UCSD-AML1 (cell line): ENCODE measurements around the gene PLAAT4.
A peak's percentile ranks its signal among the peaks of the same experiment; 100 is the strongest.

Experiments
- DNase-seq: peaks from one replicate; lab custom pipeline; 2025; ENCODE audit not compliant: unreplicated experiment; lab: John Stamatoyannopoulos, UW

The PLAAT4 gene

DNA sequence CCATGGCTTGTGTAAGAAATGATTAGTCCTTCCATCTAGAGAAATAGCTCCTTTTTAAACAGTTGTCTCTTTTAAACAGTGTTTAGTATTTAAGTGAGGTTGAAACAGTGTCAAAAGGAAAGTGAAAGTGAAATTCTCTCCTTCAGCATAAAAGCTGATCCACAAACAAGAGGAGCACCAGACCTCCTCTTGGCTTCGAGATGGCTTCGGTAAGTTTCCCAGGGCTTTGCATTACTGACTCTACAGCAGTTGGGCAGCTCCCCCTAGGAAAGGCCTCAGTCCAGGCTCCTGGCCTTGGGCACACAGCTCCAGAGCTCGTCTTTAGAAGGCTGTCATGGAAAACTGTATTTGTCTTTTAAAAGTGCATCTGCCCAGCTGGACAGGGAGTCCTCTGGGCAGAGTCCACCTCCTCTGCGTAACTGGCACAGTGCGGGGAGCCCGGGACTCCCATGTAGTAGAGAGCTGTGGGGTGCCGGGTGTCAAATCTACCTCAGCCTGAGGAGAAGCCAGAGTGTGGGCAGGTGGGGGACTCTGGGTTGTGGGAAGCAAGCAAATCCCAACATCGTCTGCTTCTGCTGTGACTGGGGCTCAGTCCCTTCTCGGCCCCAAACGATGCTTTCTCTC, at the start of gene PLAAT4:
Gene PLAAT4, plus strand, starts transcription at position 140 of the 624 bp plus-strand sequence. Its CDS starts 61 bp downstream, at position 201.
- no peak for DNase-seq

- no peak for DNase-seq
Observed at GRCh38 chr11:63488789-63489188, 47.8 kb upstream of the PLAAT4 start.

DNA sequence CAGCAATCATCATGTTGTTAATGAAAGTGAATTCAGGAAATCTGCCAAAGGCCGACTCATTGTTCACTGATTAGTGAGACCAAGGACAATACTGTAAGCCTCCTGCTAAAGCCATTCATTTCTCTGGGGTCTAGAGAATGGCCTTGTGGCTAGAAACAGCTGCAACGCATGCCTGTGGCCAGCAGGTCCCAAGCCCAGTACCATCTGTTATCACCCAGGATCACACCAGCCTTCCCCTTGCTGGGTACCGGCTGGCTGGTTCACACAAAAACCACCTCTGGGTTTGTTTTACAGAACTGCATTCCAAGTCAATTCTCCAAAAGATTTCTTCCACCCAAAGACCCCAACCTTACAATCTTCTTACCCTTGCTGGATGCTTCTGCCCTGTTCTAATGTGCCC, 46.7 kb upstream of the PLAAT4 start:
- DNase-seq, result no peak

DNA sequence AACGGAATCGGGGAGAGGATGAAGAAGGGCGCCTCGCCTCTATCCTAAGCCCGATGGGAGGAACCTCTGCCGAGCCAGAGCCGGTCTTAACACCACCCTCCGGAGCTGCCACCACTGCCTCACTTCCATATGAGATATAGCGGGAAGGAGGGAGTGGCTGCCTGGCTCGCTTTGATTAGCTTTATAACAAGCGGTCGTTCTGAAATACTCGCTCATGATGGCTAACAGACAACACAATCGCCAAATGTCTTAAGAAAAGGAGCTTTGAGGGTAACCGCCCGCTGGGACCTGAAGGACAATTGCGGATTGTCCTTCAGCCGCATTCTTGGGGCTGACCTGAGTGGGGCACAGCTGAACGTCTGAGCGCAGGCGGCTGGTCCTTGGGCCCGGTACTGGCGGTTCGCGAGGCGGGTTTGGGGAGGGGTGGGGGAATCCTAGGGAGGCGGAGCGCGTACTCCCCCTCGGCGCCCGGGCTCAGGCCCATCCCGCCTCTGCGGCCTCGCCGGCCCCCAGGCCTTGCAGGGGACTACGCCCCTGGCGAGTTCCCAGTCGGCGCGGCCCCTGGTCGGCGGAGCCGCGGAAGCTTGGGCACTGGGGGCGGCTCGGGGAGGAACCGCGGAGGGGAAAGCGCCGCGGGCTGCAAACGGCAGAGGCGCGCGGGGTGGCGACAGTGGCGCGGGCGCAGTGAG, 45.9 kb upstream of the PLAAT4 start, which contains the start of gene PLAAT5:
Gene PLAAT5, minus strand, starts transcription at position 617 of the 689 bp plus-strand sequence. Its CDS starts 133 bp downstream, at position 484.
- DNase-seq, result no peak

GRCh38 chr11:63491240-63491587, 45.4 kb upstream of the PLAAT4 start:
- no peak for DNase-seq

DNA sequence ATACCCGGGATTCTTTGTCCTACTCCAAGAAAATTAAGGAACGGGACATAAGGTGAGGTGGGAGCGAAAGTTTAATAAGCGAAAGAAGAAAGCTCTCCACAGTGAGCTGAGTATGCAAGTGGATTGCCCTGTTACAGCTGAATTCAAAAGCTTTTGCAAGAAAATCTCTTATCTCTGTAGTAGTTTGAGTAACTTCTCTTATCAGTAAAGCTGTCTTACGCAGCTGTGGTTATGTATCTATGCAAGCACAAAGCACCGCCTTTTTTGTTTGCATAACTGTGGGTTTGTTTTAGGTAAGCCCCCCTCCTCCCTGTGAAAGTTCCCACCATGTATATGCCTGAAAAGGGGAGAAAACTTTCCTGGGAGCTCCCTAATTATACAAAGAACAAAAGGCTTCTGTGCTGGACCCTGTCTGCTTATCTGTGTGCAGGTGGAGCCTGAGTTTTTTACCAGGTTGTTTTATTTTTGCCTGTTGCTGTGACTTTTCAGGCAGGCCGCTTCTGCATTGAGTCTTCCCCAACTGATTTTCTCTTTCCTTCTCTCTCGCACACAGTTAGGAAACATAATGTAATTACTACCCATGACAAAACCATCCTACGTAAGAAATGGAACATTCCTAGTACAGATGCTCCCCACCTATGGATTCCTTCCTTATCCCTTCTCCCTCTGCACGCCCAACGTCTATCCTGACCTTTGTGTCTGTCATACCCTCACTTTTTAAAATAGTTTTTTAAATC, 44.8 kb upstream of the PLAAT4 start:
- no peak for DNase-seq

GRCh38 chr11:63492441-63492840, 44.2 kb upstream of the PLAAT4 start:
- DNase-seq, result no peak

- DNase-seq, result no peak
Observed at GRCh38 chr11:63493127-63493526, 43.5 kb upstream of the PLAAT4 start.

DNA sequence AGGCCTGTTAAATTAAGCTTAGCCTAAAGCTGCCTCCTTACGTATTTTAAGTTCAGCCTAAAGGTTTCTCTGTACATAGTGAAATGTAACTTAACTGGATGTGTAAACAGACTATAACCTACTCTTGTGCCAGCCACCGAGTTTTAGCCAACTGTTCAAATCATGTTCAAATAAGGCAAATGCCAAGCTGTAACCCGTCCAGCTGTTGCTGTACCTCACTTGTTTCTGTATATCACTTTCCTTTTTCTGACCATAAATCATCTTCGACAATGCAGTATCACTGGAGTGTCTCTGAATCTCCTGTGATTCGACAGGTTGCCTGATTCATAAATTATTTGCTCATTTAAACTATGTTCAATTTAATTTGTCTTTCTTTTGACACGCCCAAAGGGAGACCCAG, 41.6 kb upstream of the PLAAT4 start:
- no peak for DNase-seq

- DNase-seq, result no peak
Observed at GRCh38 chr11:63499874-63500273, 36.7 kb upstream of the PLAAT4 start.

DNA sequence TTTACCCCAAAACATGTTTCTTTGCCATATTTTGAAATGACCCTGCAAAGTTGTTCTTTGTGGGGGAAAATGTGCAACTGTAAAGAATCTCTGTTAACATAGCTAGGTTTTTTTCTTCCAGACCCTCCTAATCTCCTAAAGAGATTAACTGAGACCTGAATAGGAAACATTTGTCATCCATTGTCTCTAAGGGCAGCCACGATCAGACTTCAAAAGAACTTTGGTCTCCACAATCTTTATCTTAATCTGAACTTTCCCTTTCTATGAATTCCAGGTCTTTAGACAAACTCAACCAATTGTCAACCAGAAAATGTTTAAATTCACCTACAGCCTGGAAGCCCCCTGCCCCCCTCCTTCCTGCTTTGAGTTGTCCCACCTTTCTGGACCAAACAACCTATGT, 35.4 kb upstream of the PLAAT4 start:
- DNase-seq, result no peak

- DNase-seq, result no peak
Observed at GRCh38 chr11:63502252-63502820, 34.3 kb upstream of the PLAAT4 start.

DNA sequence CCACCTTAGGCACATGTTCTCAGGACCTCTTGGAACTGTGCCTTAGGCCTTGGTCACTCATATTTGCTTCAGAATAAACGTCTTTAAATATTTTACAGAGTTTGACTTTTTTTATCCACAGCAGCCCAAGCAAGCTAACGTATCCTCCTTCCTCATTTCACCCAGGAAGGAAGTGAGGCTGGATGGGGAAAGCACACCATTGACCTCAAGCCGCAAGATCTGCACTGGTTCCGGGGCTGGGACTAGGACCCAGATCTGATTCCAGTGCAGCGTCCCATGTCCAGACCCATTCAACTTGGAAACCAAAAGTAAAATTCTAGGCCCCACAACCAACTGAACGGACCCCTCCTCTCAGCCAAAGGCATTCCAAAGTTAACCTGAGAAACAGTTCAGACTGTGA, 33.1 kb upstream of the PLAAT4 start:
- peak; percentile 45 for DNase-seq

- DNase-seq, result no peak
Observed at GRCh38 chr11:63504054-63504453, 32.6 kb upstream of the PLAAT4 start.

GRCh38 chr11:63504933-63505586, 31.5 kb upstream of the PLAAT4 start:
- DNase-seq, result no peak

DNA sequence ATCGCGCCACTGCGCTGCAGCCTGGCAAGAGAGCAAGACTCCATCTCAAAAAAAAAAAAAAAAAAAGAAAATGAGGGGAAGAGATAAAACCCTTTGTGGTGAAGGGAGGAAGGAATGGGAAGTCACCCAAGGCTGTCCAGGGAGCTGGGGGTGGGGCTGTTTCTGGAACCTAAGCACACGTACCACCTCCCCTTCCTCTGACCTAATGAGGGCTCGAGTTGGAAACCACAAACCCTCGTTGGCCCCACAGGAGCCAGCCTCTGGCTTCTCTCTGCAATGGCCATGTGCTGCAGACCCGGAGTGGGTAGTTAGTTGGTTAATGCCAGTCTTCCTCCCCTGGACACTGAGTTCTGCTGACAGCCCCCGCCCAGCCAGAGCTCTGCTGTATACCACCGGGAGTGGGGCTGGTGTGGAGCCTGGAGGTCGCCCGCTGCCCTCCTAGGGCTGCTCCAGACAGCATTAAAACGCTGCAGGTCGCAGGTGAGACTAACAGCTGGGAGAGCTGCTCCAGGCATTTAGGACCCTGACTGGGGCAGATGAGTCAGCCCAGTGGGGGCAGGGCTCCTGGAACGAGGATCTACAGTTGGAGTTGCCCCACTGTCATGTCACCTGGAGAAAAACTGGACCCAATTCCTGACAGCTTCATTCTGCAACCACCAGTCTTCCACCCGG, 30.6 kb upstream of the PLAAT4 start, which contains the start of gene LGALS12:
Gene LGALS12, plus strand, starts transcription at position 228 of the 672 bp plus-strand sequence. Its CDS starts 375 bp downstream, at position 603.
- peak; percentile 92 for DNase-seq

- DNase-seq, result no peak
Observed at GRCh38 chr11:63506876-63507275, 29.7 kb upstream of the PLAAT4 start.

GRCh38 chr11:63507511-63507910, 29.1 kb upstream of the PLAAT4 start:
- no peak for DNase-seq

DNA sequence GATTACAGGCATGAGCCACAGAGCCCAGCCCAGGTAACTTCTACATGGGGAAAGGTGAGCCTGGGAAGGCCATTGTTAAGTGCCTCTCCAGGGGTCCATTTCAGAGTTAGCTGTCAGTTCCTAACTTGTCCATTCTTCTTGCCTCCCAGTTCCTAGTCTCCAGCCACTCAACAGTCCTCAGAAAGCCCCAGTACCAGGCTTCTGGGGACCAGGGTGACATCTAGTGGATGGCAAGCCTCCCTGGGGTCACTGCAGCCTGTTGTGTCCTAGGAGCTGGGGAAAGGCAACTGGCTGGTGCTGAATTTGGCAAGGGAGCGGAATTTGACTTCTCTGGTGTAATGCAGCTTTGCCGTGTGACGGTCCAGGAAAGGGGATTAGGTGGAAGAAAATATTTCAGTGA, 28.6 kb upstream of the PLAAT4 start:
- DNase-seq, result peak; percentile 68

- DNase-seq, result no peak
Observed at GRCh38 chr11:63508745-63509144, 27.9 kb upstream of the PLAAT4 start.
